Vagina (tissue), 2 donors: ENCODE data around the gene DPP6.

Source experiments
- POLR2AphosphoS5 ChIP-seq, 2 donors: sonication (generic); formaldehyde crosslinking; IDR thresholded peaks; one replicate each; pipeline ENCODE4 v1.9.0; 2017; ENCODE audit warnings: antibody characterized with exemption in 2 of 2, mild to moderate bottlenecking in 2 of 2, low read depth in 1 of 2; ENCODE audit not compliant: insufficient read depth in 1 of 2
- TF ChIP-seq, protein P1 (sequence below), 3 experiments: fragments of 450-650 bp in 2 of 3; fragments of 200-600 bp in 1 of 3; sonication (generic) in 1 of 3; IDR thresholded peaks; one replicate each; pipeline ENCODE4 v1.5.1; 2017 to 2019; ENCODE audit warnings: antibody characterized with exemption in 3 of 3, mild to moderate bottlenecking in 2 of 3, moderate library complexity in 2 of 3

GRCh38 chr7:154720016-154720415 lies 667.8 kb downstream of the DPP6 start:
- TF ChIP-seq POLR2AphosphoS5 (IDR thresholded peaks at IDR 0.05; ENCODE audit: insufficient read depth in 1 of 2, low read depth in 1 of 2) = no peak
- TF ChIP-seq, protein P1, sequence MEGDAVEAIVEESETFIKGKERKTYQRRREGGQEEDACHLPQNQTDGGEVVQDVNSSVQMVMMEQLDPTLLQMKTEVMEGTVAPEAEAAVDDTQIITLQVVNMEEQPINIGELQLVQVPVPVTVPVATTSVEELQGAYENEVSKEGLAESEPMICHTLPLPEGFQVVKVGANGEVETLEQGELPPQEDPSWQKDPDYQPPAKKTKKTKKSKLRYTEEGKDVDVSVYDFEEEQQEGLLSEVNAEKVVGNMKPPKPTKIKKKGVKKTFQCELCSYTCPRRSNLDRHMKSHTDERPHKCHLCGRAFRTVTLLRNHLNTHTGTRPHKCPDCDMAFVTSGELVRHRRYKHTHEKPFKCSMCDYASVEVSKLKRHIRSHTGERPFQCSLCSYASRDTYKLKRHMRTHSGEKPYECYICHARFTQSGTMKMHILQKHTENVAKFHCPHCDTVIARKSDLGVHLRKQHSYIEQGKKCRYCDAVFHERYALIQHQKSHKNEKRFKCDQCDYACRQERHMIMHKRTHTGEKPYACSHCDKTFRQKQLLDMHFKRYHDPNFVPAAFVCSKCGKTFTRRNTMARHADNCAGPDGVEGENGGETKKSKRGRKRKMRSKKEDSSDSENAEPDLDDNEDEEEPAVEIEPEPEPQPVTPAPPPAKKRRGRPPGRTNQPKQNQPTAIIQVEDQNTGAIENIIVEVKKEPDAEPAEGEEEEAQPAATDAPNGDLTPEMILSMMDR (IDR thresholded peaks at IDR 0.05) = no peak
